Osteoblast (primary cell): ENCODE measurements around the gene USP34. TPM values are rescaled to one million over a fixed set of nuclear protein-coding genes. Genes with fewer than 3 reads are reported as not detected.

Source experiments
- DNase-seq: peaks from one replicate; pipeline ENCODE4 v3.0.0; 2011; ENCODE audit warnings: low spot score, mixed read lengths; ENCODE audit not compliant: insufficient read length; ENCODE audit errors: missing footprints
- H2AFZ ChIP-seq: 2 replicates; pipeline ENCODE4 v1.6.0; 2011; ENCODE audit warnings: mild to moderate bottlenecking, low read length
- H3K27ac ChIP-seq: 2 replicates; pipeline ENCODE4 v1.5.1; 2011; ENCODE audit warnings: mild to moderate bottlenecking, low read depth, low read length, moderate library complexity
- H3K27me3 ChIP-seq: 2 replicates; pipeline ENCODE4 v1.6.0; 2012; ENCODE audit warnings: mild to moderate bottlenecking, control low read depth, inconsistent platforms, low read length, moderate library complexity; ENCODE audit not compliant: insufficient read depth
- H3K36me3 ChIP-seq: 2 replicates; pipeline ENCODE4 v1.5.1; 2011; ENCODE audit warnings: mild to moderate bottlenecking, low read length, control low read depth, moderate library complexity; ENCODE audit not compliant: insufficient read depth
- H3K4me1 ChIP-seq: 2 replicates; pipeline ENCODE4 v1.5.1; 2011; ENCODE audit warnings: mild to moderate bottlenecking, low read length, control low read depth, moderate library complexity; ENCODE audit not compliant: insufficient read depth
- H3K4me2 ChIP-seq: 2 replicates; pipeline ENCODE4 v1.6.0; 2011; ENCODE audit warnings: mild to moderate bottlenecking, low read length; ENCODE audit not compliant: insufficient read depth
- H3K4me3 ChIP-seq: fragments of 200-600 bp; sonication (generic); 3 replicates; pipeline ENCODE4 v1.5.1; 2012; ENCODE audit warnings: mild to moderate bottlenecking, low read length, inconsistent platforms; ENCODE audit not compliant: insufficient read depth
- H3K79me2 ChIP-seq: 2 replicates; pipeline ENCODE4 v1.6.0; 2012; ENCODE audit warnings: mild to moderate bottlenecking, low read length, control low read depth, inconsistent platforms; ENCODE audit not compliant: insufficient read depth
- H3K9me3 ChIP-seq: 2 replicates; pipeline ENCODE4 v1.5.1; 2011; ENCODE audit warnings: low read depth, low read length, control low read depth
- H4K20me1 ChIP-seq: 2 replicates; pipeline ENCODE4 v1.6.0; 2012; ENCODE audit warnings: mild to moderate bottlenecking, low read length, control low read depth; ENCODE audit not compliant: insufficient read depth
- total RNA-seq: library from RNA; depleted of rRNA; stranded (reverse); fragments of >200 nt; gene quantifications from 2 replicates; pipeline ENCODE4 v1.2.3, GENCODE V29; 2012
- TF ChIP-seq, protein P1 (sequence below): IDR thresholded peaks from 2 replicates; pipeline ENCODE4 v1.5.1; 2011; ENCODE audit warnings: mild to moderate bottlenecking, low read depth, low read length, moderate library complexity; ENCODE audit errors: extremely low read depth

The USP34 gene
- total RNA-seq, 1 donor = 152 TPM

DNA sequence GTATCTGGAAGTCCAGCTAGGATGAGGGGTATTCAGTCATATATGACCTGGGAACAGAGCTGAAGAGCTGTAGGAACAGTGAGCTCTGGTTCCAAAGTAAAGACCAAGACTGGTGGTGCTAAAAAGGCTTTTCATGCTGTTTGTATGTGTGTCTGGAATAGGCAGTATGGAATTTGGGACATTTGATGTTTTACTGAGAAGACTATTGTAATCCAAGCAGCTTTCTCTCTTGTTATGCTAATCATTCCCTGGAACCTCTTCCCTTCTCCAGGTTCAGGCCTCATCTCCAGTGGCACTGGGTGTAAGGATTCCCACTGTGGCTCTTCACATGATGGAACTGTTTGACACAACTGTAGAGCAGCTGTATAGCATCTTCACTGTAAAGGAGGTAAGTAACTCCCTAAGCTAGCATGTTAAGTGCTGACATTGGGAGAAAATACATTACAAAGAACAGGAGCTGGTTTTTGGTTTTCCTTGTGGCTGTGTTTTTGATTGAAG is 285.6 kb downstream of the USP34 start:
- H3K4me1 ChIP-seq = peaks cover 19% of the 10 kb centered on the region
- peaks cover 43% of the 10 kb centered on the region for H3K79me2 ChIP-seq
- no peak overlapping the region for H3K4me3 ChIP-seq
- TF ChIP-seq, protein P1, sequence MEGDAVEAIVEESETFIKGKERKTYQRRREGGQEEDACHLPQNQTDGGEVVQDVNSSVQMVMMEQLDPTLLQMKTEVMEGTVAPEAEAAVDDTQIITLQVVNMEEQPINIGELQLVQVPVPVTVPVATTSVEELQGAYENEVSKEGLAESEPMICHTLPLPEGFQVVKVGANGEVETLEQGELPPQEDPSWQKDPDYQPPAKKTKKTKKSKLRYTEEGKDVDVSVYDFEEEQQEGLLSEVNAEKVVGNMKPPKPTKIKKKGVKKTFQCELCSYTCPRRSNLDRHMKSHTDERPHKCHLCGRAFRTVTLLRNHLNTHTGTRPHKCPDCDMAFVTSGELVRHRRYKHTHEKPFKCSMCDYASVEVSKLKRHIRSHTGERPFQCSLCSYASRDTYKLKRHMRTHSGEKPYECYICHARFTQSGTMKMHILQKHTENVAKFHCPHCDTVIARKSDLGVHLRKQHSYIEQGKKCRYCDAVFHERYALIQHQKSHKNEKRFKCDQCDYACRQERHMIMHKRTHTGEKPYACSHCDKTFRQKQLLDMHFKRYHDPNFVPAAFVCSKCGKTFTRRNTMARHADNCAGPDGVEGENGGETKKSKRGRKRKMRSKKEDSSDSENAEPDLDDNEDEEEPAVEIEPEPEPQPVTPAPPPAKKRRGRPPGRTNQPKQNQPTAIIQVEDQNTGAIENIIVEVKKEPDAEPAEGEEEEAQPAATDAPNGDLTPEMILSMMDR = no peak
- H3K27me3 ChIP-seq = no peaks in the 10 kb centered on the region
- no peaks in the 10 kb centered on the region for H4K20me1 ChIP-seq
- no peak overlapping the region for H3K27ac ChIP-seq
- no peak for DNase-seq
- no peak overlapping the region for H3K4me2 ChIP-seq
- peaks cover 96% of the 10 kb centered on the region for H3K36me3 ChIP-seq
- H3K9me3 ChIP-seq = no peaks in the 10 kb centered on the region
- no peak overlapping the region for H2AFZ ChIP-seq

DNA sequence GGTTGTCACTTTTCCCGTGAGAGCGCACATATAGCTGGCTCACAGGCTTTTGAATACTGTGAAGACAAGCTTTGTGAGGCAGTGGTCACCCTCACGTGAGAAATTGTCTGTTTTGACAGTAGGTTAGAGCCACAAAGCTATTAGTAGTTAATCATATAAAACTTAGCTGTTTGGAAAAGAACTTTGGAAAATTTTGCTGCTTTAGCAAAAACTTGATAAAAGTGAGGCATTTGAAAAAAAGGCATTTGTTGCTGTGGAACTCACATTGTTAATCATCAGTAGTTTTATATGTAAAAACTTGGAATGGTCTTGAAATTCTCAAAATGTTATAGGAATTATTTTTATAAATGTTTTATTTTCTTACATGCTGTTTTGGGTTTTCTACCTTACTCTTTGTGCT is 286.6 kb downstream of the USP34 start:
- Histone ChIP-seq H3K27ac (no peak overlapping the region), H3K4me1 (peaks cover 29% of the 10 kb centered on the region), H3K36me3 (peaks cover 87% of the 10 kb centered on the region), H3K79me2 (peaks cover 45% of the 10 kb centered on the region), H3K27me3 (no peaks in the 10 kb centered on the region), H3K9me3 (no peaks in the 10 kb centered on the region), H3K4me2 (no peak overlapping the region), H2AFZ (no peak overlapping the region), H3K4me3 (no peak overlapping the region), H4K20me1 (no peaks in the 10 kb centered on the region)
- TF ChIP-seq, protein P1 = no peak
- DNase-seq = no peak

DNA sequence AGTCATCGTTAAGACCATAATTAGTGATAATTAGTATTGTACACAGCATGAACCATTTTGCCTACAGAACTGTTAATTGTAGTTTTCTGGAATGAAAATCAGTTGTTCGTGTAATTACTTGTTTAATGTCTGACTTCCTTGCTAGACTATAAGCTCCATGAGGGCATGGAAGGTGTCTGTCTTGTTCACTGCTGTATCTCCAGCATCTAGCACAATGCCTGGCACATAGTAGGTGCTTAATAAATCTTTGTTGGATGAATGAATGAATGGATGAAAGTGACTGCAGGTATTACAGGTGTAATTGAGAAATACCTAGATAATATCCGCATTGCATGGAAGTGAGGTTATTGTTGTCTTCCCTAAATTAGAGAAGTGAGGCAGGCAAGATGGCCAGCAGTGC is 287.1 kb downstream of the USP34 start:
- no peak overlapping the region for H3K4me2 ChIP-seq
- peaks cover 83% of the 10 kb centered on the region for H3K36me3 ChIP-seq
- no peak for DNase-seq
- H2AFZ ChIP-seq = no peak overlapping the region
- peaks cover 50% of the 10 kb centered on the region for H3K79me2 ChIP-seq
- no peaks in the 10 kb centered on the region for H3K27me3 ChIP-seq
- H3K27ac ChIP-seq = no peak overlapping the region
- no peaks in the 10 kb centered on the region for H4K20me1 ChIP-seq
- no peaks in the 10 kb centered on the region for H3K9me3 ChIP-seq
- TF ChIP-seq, protein P1 = no peak
- H3K4me1 ChIP-seq = peaks cover 33% of the 10 kb centered on the region
- H3K4me3 ChIP-seq = no peak overlapping the region

DNA sequence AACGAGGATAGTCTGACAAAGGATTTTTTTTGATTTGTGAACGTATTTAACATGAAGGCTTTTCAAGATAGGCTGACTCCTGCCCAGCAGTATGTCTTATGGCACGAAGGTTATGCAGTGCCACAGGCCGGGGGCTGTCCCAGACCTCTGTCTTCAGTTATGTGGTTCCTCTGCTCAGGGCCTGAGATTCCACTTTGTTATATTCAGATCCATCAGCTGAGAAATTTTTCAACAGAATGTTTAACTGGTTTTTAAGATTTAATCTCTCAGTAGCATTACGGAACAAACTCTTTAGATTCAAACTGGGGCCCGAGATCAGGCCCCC is 288.9 kb downstream of the USP34 start:
- Histone ChIP-seq H3K4me1 (peaks cover 41% of the 10 kb centered on the region), H3K79me2 (peaks cover 64% of the 10 kb centered on the region), H3K9me3 (no peaks in the 10 kb centered on the region), H3K4me3 (peak overlapping the region; percentile 14), H3K27ac (peak overlapping the region; percentile 81), H2AFZ (no peak overlapping the region), H3K27me3 (no peaks in the 10 kb centered on the region), H4K20me1 (no peaks in the 10 kb centered on the region), H3K4me2 (peak overlapping the region; percentile 83), H3K36me3 (peaks cover 66% of the 10 kb centered on the region)
- no peak for DNase-seq
- TF ChIP-seq, protein P1 = no peak
